CD4-positive, alpha-beta T cell treated with Interleukin-4 for 1 hour (primary cell): Measurements from ENCODE around the gene SLC4A8.

Experiments
- DNase-seq, 2 donors: peaks; one replicate each; pipeline ENCODE4 v3.0.0-alpha.2; 2020 to 2022

SLC4A8 gene

DNA sequence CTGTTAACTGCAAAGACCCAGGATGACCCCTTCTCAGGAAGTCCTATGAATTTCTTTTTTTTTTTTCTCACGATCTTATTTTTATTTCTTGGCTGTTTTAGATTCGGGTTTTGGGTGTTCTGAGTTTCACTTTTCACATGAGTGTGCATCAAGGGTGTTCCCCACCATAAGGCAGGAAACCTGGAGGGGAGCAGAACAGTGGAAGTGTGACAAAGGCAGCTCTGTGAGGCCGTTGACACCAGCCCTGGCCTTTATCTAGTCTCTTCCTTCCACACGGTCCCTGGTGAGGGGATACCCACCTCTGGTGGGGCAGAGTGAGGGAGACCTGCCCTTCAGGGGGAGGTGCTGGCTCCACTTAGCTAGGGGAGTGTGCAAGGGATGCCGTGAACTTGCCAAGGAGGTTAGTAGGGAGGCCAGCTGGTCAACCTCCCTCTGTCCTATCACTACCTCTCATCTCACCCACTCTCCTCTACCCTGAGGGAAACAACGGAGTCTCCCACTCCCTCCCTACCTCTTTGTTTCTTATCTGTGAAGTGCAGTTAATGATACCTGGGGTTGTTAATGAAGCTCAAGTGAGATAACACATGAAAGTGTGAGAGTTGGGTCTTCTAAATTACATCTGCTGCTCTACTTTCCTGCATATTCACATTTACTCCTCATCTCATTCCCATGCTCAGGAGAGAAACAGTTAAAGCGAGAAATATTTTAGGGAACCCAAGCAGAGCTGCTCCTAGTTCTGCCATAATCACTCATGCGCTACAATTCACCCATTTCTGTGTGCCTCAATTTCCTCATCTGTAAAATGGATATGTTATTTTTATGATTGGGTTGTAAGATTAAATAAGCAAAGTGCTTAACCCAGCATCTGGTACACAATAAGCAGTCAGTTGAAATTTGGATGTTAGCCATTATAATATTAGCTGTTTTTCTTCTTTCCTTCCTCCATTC lies 29.1 kb upstream of the SLC4A8 start:
- peak; percentile 26 to 48 for DNase-seq

- no peak for DNase-seq
Measured at GRCh38 chr12:51397670-51398069, 27.0 kb upstream of the SLC4A8 start.

- no peak for DNase-seq
Measured at GRCh38 chr12:51399891-51400290, 24.7 kb upstream of the SLC4A8 start.

DNA sequence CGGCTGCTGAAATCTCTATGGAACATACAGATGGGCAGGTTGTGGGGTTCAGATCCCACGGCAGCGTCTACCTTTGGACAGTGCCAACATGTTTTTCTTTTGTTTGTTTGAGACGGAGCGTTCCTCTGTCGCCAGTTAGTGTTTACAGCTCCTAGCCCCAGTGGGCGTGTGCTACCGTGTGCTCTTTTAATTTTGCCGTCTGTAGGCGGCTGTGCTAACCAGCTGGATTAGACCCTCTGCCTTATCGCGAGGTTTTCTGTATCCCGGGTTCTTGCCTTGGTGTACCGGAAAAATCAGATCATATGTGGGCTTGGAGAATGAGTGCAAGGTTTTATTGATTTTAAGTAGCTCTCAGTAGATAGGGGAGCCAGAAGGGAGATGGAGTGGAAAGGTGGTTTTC lies 23.6 kb upstream of the SLC4A8 start:
- no peak for DNase-seq

DNA sequence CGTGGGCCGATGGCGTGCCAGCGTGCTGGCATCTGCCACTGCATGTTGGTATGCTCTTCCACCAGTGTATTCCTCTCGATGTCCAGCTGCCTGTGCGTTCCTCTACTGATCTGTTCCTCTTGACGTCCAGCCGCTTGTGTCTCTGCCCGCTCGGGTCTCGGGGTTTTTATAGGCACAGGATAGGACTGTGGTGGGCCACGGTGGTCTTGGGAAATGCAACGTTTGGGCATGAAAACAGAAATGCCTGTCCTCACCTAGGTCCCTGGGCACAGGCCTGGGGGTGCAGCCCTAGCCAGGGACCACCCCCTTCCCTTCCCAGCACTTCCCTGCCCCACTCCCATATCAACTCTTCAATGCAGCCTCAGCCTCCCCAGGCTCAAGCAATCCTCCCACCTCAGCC lies 23.1 kb upstream of the SLC4A8 start:
- no peak for DNase-seq

- no peak for DNase-seq
Measured at GRCh38 chr12:51401900-51402299, 22.7 kb upstream of the SLC4A8 start.

DNA sequence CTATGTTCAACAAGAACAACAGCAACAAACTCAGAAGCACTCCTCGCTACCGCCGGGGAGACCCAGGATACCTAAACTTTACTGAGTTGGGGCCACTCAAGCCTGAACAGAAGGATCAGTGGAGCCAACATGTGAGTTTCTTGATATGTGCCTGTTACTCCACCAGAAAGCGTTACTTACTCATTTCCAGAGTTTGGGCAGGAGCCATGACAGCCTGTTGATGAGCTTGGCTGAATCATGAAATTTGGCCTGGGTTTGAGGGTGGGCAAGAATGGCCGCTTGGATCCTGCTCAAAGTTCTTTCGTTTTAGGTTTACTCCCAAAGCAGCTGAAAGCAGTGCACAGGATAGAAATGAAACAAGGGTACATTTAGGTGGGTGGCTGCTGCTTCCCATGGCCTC lies 21.5 kb upstream of the SLC4A8 start:
- DNase-seq, result no peak

GRCh38 chr12:51403681-51404136 lies 20.9 kb upstream of the SLC4A8 start:
- DNase-seq, result peak in 1 of 2 donors; percentile 56

GRCh38 chr12:51404627-51405026 lies 20.0 kb upstream of the SLC4A8 start:
- DNase-seq, result no peak

GRCh38 chr12:51405801-51406207 lies 18.8 kb upstream of the SLC4A8 start:
- DNase-seq, result no peak

DNA sequence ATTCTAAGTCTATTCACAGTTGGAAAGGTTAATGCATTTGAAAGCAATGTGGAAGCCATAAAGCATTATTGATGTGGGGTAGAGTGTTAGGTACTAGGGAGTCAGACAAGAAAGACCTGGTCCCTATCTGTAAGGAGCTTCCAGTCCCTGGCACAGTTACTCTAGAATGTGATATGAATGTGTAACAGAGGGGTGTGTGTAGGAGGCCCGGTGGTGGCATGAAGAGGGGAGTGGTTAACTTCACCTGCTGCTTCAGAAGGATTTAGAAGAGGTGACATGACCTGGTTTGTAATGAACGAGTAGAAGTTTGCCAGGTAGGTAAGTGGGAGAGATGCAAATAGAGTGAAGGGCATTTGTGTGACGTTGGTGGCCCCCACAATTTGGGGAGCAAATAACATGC lies 18.3 kb upstream of the SLC4A8 start:
- no peak for DNase-seq

GRCh38 chr12:51406859-51407258 lies 17.8 kb upstream of the SLC4A8 start:
- DNase-seq, result no peak

GRCh38 chr12:51407604-51408003 lies 17.0 kb upstream of the SLC4A8 start:
- no peak for DNase-seq

DNA sequence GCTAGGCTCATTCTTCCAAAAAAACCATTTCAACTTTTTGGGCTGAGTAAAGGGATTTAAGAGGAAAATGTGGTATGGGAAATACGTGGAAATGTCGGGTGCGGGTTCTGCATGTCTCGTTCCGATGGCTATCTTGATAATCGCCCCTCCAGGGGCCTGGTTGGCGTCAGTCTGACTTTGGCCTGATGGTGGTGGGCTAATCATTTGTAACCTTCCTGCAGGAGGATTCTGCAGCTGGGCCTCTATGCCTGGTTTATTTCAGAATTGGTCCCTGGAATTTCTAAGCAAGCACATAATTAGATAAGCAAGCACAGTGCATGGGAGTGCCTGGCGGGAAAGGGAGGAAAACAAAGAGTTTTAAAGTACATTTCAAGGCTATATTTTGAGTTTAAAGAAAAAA lies 14.8 kb upstream of the SLC4A8 start:
- DNase-seq, result no peak

- no peak for DNase-seq
Measured at GRCh38 chr12:51413149-51413548, 11.5 kb upstream of the SLC4A8 start.

DNA sequence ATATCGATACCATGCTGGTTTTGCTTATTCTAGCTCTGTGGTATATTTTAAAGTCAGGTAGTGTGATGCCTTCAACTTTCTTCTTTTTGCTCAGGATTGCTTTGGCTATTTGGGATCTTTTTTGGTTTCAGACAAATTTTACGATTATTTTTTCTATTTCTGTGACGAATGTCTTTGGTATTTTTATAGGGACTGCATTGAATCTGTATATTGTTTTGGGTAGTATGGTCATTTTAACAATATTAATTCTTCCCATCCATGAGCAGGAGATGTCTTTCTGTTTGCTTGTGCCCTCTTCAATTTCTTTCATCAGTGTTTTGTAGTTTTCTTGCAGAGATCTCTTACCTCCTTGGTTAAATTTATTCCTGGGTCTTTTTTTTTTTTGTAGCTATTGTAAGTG lies 10.8 kb upstream of the SLC4A8 start:
- DNase-seq, result no peak

GRCh38 chr12:51415931-51416330 lies 8.7 kb upstream of the SLC4A8 start:
- no peak for DNase-seq

GRCh38 chr12:51417826-51418225 lies 6.8 kb upstream of the SLC4A8 start:
- DNase-seq, result no peak

DNA sequence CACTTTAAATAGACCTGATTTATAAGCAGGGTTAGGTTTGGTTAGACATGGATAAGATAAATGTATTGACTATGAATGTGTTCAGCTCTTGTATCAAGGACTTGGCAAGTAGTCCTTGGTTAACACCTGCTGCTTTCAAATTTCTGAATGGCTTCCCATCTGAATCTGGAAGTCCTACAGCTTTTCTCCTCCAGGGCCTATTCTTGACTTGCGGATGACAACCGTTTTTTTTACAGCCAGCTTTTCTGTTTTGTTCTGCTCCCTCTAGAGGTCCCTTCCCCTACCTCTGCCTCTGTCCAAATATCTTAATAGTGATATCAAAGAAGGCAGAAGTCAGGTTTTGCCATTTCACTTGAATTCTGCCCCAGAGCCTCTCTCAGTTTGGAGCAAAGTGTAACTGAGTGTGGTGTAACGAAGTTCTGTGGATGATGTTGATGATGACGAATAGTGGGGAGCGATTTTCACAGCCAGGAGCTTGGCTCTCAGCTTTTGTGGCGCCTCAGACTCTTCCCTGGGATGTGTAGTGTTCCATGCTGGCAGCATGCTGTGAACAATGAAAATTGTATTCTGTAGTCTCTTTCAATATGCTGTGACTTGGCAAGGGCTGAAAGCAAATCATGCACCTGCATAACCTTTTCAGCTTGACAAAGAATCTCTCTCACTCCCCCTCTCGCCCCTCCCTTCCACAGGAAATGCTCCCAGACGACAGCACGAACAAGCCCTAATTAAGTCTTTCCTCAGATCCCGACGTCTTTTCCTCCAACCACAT lies 5.0 kb upstream of the SLC4A8 start:
- DNase-seq, result no peak

DNA sequence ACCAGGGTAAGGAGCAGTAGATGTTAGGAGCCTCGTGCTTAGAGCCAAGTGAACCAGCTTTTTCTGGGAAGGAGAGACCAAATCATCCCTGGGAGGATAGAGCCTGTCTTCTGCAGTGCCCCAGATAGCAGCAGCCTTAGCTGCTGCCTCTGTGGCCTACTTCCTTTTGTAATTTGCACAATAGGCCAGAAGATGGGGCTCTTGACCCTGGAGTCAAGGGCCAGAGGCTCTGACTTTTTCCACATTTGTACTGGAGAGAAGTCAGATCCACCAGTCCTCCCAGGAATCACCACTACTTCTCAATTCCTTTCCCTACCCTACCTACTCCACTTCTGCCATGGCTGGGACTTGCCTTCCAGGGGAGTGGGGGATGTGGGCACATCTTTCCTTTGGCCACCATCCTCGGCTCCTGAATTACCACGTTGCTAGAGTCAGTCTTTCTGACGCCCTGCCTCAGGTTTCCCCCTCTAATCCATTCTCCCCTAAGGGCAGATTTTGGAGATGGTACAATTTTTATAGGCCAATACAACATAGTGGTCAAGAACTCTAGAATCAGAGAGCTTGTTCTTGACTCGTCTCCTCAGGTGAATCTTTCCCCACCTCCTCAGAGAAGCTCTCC lies 3.3 kb upstream of the SLC4A8 start:
- peak; percentile 40 to 65 for DNase-seq

DNA sequence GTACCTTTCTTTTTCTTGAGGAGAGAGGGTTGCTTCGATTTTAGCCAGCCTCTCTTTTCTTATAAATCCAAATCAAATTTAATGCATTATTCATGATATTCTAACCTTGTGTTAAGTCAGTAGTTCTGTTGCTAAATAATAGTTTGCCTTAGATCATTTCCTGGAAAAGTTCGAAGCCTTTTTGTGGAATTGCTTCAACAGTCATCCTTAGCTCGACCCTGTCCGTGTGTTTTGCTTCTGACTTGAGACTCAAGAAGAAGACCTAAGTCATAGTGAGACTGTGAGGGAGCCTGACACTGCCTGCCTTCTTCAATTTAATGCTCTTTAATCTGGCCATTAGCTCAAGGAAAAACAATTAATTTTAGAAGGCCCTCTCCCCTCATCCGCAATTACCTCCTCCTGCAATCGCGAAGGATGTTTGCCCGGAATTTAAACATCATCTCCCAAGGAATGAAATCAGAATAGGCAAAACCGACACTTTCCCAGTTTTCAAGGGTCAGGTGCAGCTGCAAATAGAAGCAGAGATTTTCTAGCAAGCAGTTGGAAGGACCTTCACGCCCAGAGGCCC lies 453 bp upstream of the SLC4A8 start:
- no peak for DNase-seq

- DNase-seq, result no peak
Measured at GRCh38 chr12:51428256-51428655, 3.6 kb downstream of the SLC4A8 start.

- DNase-seq, result no peak
Measured at GRCh38 chr12:51429700-51430099, 5.1 kb downstream of the SLC4A8 start.
